CD4-positive, alpha-beta T cell (primary cell): Measurements from ENCODE around the gene ING3. TPM values are rescaled to one million over a fixed set of nuclear protein-coding genes. Genes with fewer than 3 reads are reported as not detected.

Experiments used
- ATAC-seq: fragments of 200-7000 bp; cut with Tn5 transposase; one replicate; pipeline ENCODE4 v1.10.0; 2022; ENCODE audit warnings: mild to moderate bottlenecking; ENCODE audit not compliant: poor library complexity
- CTCF ChIA-PET: fragments of 350-600 bp; sonication (Branson Sonifier 250); formaldehyde crosslinking; loops from one replicate; lab custom pipeline; 2021; ENCODE audit warnings: antibody characterized with exemption, inconsistent platforms; lab: Charles Lee
- POLR2A ChIA-PET: fragments of 350-600 bp; sonication (Branson Sonifier 250); formaldehyde crosslinking; loops from one replicate; lab custom pipeline; 2021; ENCODE audit warnings: antibody characterized with exemption, inconsistent platforms; lab: Charles Lee
- DNase-seq, 14 experiments: peaks; one replicate each; pipeline ENCODE4 v3.0.0-alpha.2; 2013 to 2020; ENCODE audit warnings: mixed read lengths in 2 of 14
- H3K27ac ChIP-seq, 2 donors: one replicate each; pipeline versions ENCODE4 v1.5.1 to v1.7.0; 2013; ENCODE audit warnings: low read length in 2 of 2, low read depth in 1 of 2, mild to moderate bottlenecking in 1 of 2
- H3K27me3 ChIP-seq, 2 experiments: 1 replicate in 1 of 2; 2 replicates in 1 of 2; pipeline versions ENCODE4 v1.6.1 to v1.7.0; 2013; ENCODE audit warnings: low read length in 2 of 2, control low read depth in 1 of 2, mild to moderate bottlenecking in 1 of 2, moderate library complexity in 1 of 2; ENCODE audit not compliant: insufficient read depth in 2 of 2, control insufficient read depth in 1 of 2
- H3K36me3 ChIP-seq: one replicate; pipeline ENCODE4 v1.6.1; 2013; ENCODE audit warnings: low read length, control low read depth; ENCODE audit not compliant: insufficient read depth
- H3K4me1 ChIP-seq: one replicate; pipeline ENCODE4 v1.6.1; 2013; ENCODE audit warnings: low read length, control low read depth; ENCODE audit not compliant: insufficient read depth
- H3K4me3 ChIP-seq: one replicate; pipeline ENCODE4 v1.5.1; 2013; ENCODE audit warnings: mild to moderate bottlenecking, low read length, moderate library complexity
- H3K9me3 ChIP-seq, 2 experiments: 1 replicate in 1 of 2; 2 replicates in 1 of 2; pipeline versions ENCODE4 v1.6.1 to v1.7.0; 2013; ENCODE audit warnings: low read length in 2 of 2, mild to moderate bottlenecking in 2 of 2, control low read depth in 1 of 2, moderate library complexity in 1 of 2; ENCODE audit not compliant: control insufficient read depth in 1 of 2, insufficient read depth in 1 of 2
- H3K27ac Mint-ChIP-seq: one replicate; pipeline ENCODE4 v1.8.0; 2020; ENCODE audit warnings: mixed read lengths
- H3K27me3 Mint-ChIP-seq: one replicate; pipeline ENCODE4 v1.8.0; 2021; ENCODE audit warnings: mixed read lengths
- H3K36me3 Mint-ChIP-seq: one replicate; pipeline ENCODE4 v1.8.0; 2021; ENCODE audit warnings: low read depth, mixed read lengths
- H3K4me1 Mint-ChIP-seq: one replicate; pipeline ENCODE4 v1.8.0; 2021; ENCODE audit warnings: low read depth, mixed read lengths
- H3K4me3 Mint-ChIP-seq: one replicate; pipeline ENCODE4 v1.8.0; 2020; ENCODE audit warnings: mild to moderate bottlenecking, mixed read lengths
- H3K9me3 Mint-ChIP-seq: one replicate; pipeline ENCODE4 v1.8.0; 2020; ENCODE audit warnings: mixed read lengths
- intact Hi-C, 2 experiments: fragments of 100-400 bp; cut with DNase I in 1 of 2; cut with micrococcal nuclease in 1 of 2; formaldehyde crosslinking; loops; one replicate each; pipeline versions ENCODE4 v1.15.1 to v1.9.0; 2023 to 2025; cut with DNase I, micrococcal nuclease
- total RNA-seq, 174 experiments: library from RNA in 2 of 174; stranded (reverse) in 2 of 174; gene quantifications; one replicate each; pipeline ENCODE4 v1.2.3 and lab custom pipeline; 2021 to 2026
- TF ChIP-seq, protein P1 (sequence below): fragments of 200-600 bp; IDR thresholded peaks from one replicate; pipeline ENCODE4 v1.8.0; 2022; ENCODE audit warnings: antibody characterized with exemption, mild to moderate bottlenecking

Gene ING3
- total RNA-seq, 2 experiments from 2014 or later: 37.9 to 39.3 TPM

GRCh38 chr7:120986650-120987049 is 36.1 kb downstream of the ING3 start:
- Histone ChIP-seq H3K4me1 (peaks cover 20% of the 10 kb centered on the region), H3K36me3 (no peaks in the 10 kb centered on the region), H3K27me3 (peaks cover 25 to 50% of the 10 kb centered on the region in 2 experiments), H3K27ac (no peak overlapping the region), H3K9me3 (no peaks in the 10 kb centered on the region), H3K4me3 (no peak overlapping the region)
- ATAC-seq (no peak), DNase-seq (no peak)
- H3K36me3 Mint-ChIP-seq: no peaks in the 10 kb centered on the region
- H3K4me3 Mint-ChIP-seq: no peak overlapping the region
- H3K9me3 Mint-ChIP-seq: no peaks in the 10 kb centered on the region
- ChIA-PET POLR2A (interaction anchor here (0.6 to 2.5 kb wide), 2 partner anchors 10 to 30 kb away, joined by 3 to 7 read pairs; no protein-coding TSS in a partner anchor), CTCF (interaction anchor here (1.3 to 2.2 kb wide), 4 partner anchors 11 to 97 kb away, joined by 3 to 14 read pairs (median 5); no protein-coding TSS in a partner anchor)
- H3K4me1 Mint-ChIP-seq: peaks cover 26% of the 10 kb centered on the region
- peaks cover 69% of the 10 kb centered on the region for H3K27me3 Mint-ChIP-seq
- TF ChIP-seq, protein P1, sequence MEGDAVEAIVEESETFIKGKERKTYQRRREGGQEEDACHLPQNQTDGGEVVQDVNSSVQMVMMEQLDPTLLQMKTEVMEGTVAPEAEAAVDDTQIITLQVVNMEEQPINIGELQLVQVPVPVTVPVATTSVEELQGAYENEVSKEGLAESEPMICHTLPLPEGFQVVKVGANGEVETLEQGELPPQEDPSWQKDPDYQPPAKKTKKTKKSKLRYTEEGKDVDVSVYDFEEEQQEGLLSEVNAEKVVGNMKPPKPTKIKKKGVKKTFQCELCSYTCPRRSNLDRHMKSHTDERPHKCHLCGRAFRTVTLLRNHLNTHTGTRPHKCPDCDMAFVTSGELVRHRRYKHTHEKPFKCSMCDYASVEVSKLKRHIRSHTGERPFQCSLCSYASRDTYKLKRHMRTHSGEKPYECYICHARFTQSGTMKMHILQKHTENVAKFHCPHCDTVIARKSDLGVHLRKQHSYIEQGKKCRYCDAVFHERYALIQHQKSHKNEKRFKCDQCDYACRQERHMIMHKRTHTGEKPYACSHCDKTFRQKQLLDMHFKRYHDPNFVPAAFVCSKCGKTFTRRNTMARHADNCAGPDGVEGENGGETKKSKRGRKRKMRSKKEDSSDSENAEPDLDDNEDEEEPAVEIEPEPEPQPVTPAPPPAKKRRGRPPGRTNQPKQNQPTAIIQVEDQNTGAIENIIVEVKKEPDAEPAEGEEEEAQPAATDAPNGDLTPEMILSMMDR: no peak
- intact Hi-C loops: loop anchor here (1.0 to 10.0 kb wide), 6 partner anchors 35 to 561 kb away; partner anchors contain the start of gene FAM3C (in 1 of the 2)
- H3K27ac Mint-ChIP-seq: no peak overlapping the region

DNA sequence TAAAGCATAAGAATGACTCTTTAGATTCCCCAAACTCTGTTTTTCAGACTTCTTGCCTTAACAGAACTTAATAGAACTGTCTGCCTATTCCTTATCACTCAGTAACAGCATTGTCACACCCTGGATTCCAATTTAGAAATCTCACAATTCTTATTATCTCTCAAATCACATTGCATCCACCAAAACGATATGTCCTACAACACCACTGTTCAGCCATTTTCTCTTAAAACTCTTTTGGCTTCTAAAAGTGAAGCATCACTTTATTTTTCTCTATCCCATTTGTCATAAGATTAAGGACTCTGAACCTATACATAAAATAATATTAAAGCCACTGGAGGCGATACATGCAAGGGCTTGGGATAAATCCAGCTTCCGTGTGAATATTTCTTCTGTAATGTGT is 36.7 kb downstream of the ING3 start:
- H3K4me1 ChIP-seq: peaks cover 20% of the 10 kb centered on the region
- H3K4me1 Mint-ChIP-seq: peaks cover 26% of the 10 kb centered on the region
- H3K27ac ChIP-seq: no peak overlapping the region
- H3K9me3 ChIP-seq: no peaks in the 10 kb centered on the region
- no peak overlapping the region for H3K27ac Mint-ChIP-seq
- peaks cover 71% of the 10 kb centered on the region for H3K27me3 Mint-ChIP-seq
- H3K36me3 ChIP-seq: no peaks in the 10 kb centered on the region
- ATAC-seq: no peak
- no peaks in the 10 kb centered on the region for H3K36me3 Mint-ChIP-seq
- H3K4me3 Mint-ChIP-seq: no peak overlapping the region
- ChIA-PET POLR2A (interaction anchor here (0.6 to 2.5 kb wide), 3 partner anchors 9 to 36 kb away, joined by 3 to 9 read pairs (median 7); partner anchors contain the start of gene ING3), CTCF (interaction anchor here (1.2 to 2.9 kb wide), 10 partner anchors 9 to 121 kb away, joined by 3 to 14 read pairs (median 5); no protein-coding TSS in a partner anchor)
- no peaks in the 10 kb centered on the region for H3K9me3 Mint-ChIP-seq
- TF ChIP-seq, protein P1: no peak
- intact Hi-C loops: loop anchor here (1.0 to 10.0 kb wide), 6 partner anchors 36 to 560 kb away; partner anchors contain the start of gene FAM3C (in 1 of the 2)
- H3K4me3 ChIP-seq: no peak overlapping the region
- peaks cover 25 to 52% of the 10 kb centered on the region in 2 experiments for H3K27me3 ChIP-seq
- no peak for DNase-seq

DNA sequence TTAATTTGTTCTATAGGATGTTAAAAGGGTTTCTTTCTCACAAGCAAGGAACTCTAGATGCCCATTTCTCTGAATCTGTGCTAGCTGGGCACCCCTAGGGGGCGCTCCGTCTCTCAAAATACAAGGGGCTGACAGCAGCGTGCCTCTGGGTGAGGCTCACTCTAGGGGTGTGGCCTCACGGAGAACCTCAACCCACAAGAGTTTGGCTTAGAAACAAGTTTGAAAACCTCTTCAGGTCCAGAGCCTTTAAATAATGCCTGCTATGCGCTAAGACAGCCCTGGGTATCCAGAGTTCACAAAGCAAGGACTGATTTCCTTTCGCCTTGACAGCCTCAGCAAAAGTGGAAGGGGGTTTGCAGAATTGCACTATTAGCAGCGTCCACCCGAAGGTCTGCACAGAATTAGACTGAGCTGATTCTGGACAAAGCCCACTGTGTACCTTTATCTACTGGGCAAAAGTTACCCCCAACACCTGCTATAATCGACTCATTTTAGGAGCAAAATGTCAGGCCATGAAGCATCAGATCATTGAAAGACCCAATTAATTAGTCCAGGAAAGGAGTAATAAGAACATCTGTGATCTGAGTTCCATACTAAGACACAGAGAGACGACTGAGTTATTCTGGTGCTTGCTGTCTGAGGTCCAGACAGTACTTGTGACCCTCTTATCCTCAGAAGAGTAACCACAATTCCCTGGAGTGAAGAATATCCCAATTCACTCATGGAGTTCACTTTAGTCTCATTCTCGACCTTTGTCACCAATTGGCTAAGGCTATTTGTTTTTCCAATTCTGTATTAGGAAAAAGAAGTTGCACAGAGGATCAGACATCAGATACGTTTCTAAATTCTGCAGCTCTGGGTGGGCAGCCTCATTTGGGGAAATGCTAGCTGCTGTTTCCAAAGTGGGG is 37.4 kb downstream of the ING3 start:
- Mint-ChIP-seq H3K4me1 (peaks cover 26% of the 10 kb centered on the region), H3K9me3 (no peaks in the 10 kb centered on the region), H3K36me3 (no peaks in the 10 kb centered on the region), H3K27me3 (peaks cover 75% of the 10 kb centered on the region), H3K27ac (no peak overlapping the region), H3K4me3 (peak overlapping the region; percentile 44)
- POLR2A ChIA-PET: interaction anchor here (0.5 to 2.5 kb wide), 4 partner anchors 8 to 94 kb away, joined by 3 to 9 read pairs (median 6); partner anchors contain the start of gene ING3
- Histone ChIP-seq H3K27me3 (peaks cover 25 to 52% of the 10 kb centered on the region in 2 experiments), H3K4me3 (peak overlapping the region; percentile 10), H3K4me1 (peaks cover 20% of the 10 kb centered on the region), H3K27ac (no peak overlapping the region), H3K36me3 (no peaks in the 10 kb centered on the region), H3K9me3 (no peaks in the 10 kb centered on the region)
- peak; percentile 100 for ATAC-seq
- CTCF ChIA-PET: interaction anchor here (1.2 to 2.9 kb wide), 11 partner anchors 10 to 120 kb away, joined by 3 to 14 read pairs (median 5); no protein-coding TSS in a partner anchor
- TF ChIP-seq, protein P1: peak; percentile 95
- intact Hi-C loops: loop anchor here (1.0 to 10.0 kb wide), 6 partner anchors 37 to 559 kb away; partner anchors contain the start of gene FAM3C (in 1 of the 2)
- peak; percentile 77 to 94 (median 83) for DNase-seq
